Measurements from ENCODE around the gene RPL38. TPM values are rescaled to one million over a fixed set of nuclear protein-coding genes. Genes with fewer than 3 reads are reported as not detected.

The RPL38 gene
- total and polyA plus RNA-seq, 2 experiments from 2014 or later: 115 to 999 TPM

GRCh38 chr17:74190807-74191406 is 12.6 kb upstream of the RPL38 start:
- DNase-seq (ENCODE audit: low read depth in 1 of 2, low spot score in 1 of 2): peak; percentile 46 to 79
- no peaks in the 10 kb centered on the region for H3K36me3 ChIP-seq
- H3K9me3 ChIP-seq (ENCODE audit: low read depth): no peaks in the 10 kb centered on the region
- no peaks in the 10 kb centered on the region for H3K4me1 ChIP-seq (ENCODE audit: low read depth)
- no peak overlapping the region for H3K4me3 ChIP-seq
- no peak overlapping the region for H3K27ac ChIP-seq
- no peaks in the 10 kb centered on the region for H3K27me3 ChIP-seq
- no peak for TF ChIP-seq CTCF (IDR thresholded peaks at IDR 0.05; ENCODE audit: low read depth, low read length)

GRCh38 chr17:74192950-74193781 is 10.3 kb upstream of the RPL38 start:
- H3K27me3 ChIP-seq: no peaks in the 10 kb centered on the region
- no peak for DNase-seq (ENCODE audit: low read depth in 1 of 2, low spot score in 1 of 2)
- H3K4me3 ChIP-seq: no peak overlapping the region
- no peak overlapping the region for H3K27ac ChIP-seq
- TF ChIP-seq CTCF (IDR thresholded peaks at IDR 0.05; ENCODE audit: low read depth, low read length): no peak
- no peaks in the 10 kb centered on the region for H3K9me3 ChIP-seq (ENCODE audit: low read depth)
- H3K36me3 ChIP-seq: no peaks in the 10 kb centered on the region
- H3K4me1 ChIP-seq (ENCODE audit: low read depth): no peaks in the 10 kb centered on the region

- H3K36me3 ChIP-seq: no peaks in the 10 kb centered on the region
- H3K4me3 ChIP-seq: no peak overlapping the region
- no peaks in the 10 kb centered on the region for H3K9me3 ChIP-seq (ENCODE audit: low read depth)
- DNase-seq (ENCODE audit: low read depth in 1 of 2, low spot score in 1 of 2): no peak
- no peaks in the 10 kb centered on the region for H3K27me3 ChIP-seq
- H3K27ac ChIP-seq: no peak overlapping the region
- TF ChIP-seq CTCF (IDR thresholded peaks at IDR 0.05; ENCODE audit: low read depth, low read length): no peak
- H3K4me1 ChIP-seq (ENCODE audit: low read depth): no peaks in the 10 kb centered on the region
These were observed 8.8 kb upstream of the RPL38 start for GRCh38 chr17:74194682-74195081.

GRCh38 chr17:74196541-74197317 is 6.7 kb upstream of the RPL38 start:
- Histone ChIP-seq H3K9me3 (ENCODE audit: low read depth) (no peaks in the 10 kb centered on the region), H3K27me3 (no peaks in the 10 kb centered on the region), H3K36me3 (no peaks in the 10 kb centered on the region), H3K4me1 (ENCODE audit: low read depth) (no peaks in the 10 kb centered on the region), H3K4me3 (no peak overlapping the region), H3K27ac (no peak overlapping the region)
- DNase-seq (ENCODE audit: low read depth in 1 of 2, low spot score in 1 of 2): no peak
- no peak for TF ChIP-seq CTCF (IDR thresholded peaks at IDR 0.05; ENCODE audit: low read depth, low read length)

GRCh38 chr17:74197801-74198200 is 5.7 kb upstream of the RPL38 start:
- H3K27me3 ChIP-seq: no peaks in the 10 kb centered on the region
- H3K4me1 ChIP-seq (ENCODE audit: low read depth): no peaks in the 10 kb centered on the region
- no peak for TF ChIP-seq CTCF (IDR thresholded peaks at IDR 0.05; ENCODE audit: low read depth, low read length)
- no peaks in the 10 kb centered on the region for H3K36me3 ChIP-seq
- H3K9me3 ChIP-seq (ENCODE audit: low read depth): no peaks in the 10 kb centered on the region
- no peak for DNase-seq (ENCODE audit: low read depth in 1 of 2, low spot score in 1 of 2)
- H3K27ac ChIP-seq: no peak overlapping the region
- H3K4me3 ChIP-seq: no peak overlapping the region
